IPS-18a (cell line): ENCODE data around the gene CSNK1G2.

ENCODE experiments used
- H3K27ac ChIP-seq: one replicate; pipeline ENCODE4 v1.5.1; 2013; ENCODE audit warnings: low read length
- H3K27me3 ChIP-seq: one replicate; pipeline ENCODE4 v1.6.1; 2013; ENCODE audit warnings: mild to moderate bottlenecking, low read length; ENCODE audit not compliant: control insufficient read depth, insufficient read depth
- H3K36me3 ChIP-seq: one replicate; pipeline ENCODE4 v1.6.1; 2013; ENCODE audit warnings: low read depth, low read length; ENCODE audit not compliant: control insufficient read depth
- H3K4me1 ChIP-seq: one replicate; pipeline ENCODE4 v1.6.1; 2013; ENCODE audit warnings: low read depth, low read length; ENCODE audit not compliant: control insufficient read depth
- H3K4me3 ChIP-seq: one replicate; pipeline ENCODE4 v1.5.1; 2013; ENCODE audit warnings: low read length
- H3K9ac ChIP-seq: one replicate; pipeline ENCODE4 v1.6.1; 2013; ENCODE audit warnings: mild to moderate bottlenecking, low read length, moderate library complexity
- H3K9me3 ChIP-seq: one replicate; pipeline ENCODE4 v1.6.1; 2013; ENCODE audit warnings: low read depth, low read length; ENCODE audit not compliant: control insufficient read depth

CSNK1G2 gene

DNA sequence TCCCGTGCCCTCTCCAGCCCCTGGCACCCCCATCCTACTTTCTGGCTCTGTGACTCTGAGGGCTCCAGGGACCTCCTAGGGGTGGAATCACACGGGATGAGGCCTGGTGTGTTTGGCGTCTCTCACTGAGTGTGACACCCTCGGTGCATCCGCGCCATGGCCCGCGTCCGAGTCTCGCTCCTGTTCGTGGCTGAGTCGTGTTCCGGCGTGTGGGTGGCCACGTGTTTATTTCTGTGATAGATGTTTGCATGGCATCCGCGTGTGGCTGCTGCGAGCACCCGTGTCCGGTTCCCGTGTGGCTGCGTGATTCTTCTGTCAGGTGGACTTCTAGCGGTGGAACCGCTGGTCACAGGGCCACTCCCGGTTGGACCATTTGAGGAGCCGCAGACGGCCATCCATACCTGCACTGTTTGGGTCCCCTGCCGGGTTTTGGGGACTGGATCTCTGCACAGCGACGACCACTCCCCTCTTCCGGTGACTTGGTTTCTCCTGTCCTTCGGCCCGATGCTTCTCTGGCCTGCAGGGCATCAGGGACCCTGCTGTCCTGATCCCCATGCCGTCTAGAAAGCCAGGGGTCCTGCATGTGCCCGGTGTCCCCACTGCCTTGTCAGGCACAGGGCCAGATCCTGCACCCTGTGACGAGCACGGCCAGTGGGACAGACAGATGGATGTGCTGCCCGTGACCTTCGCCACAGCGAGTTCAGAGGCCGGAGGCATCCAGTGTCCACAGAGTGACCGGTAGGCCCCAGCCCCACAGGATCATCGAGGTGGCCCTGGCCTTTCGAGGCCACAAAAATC is 8.5 kb downstream of the CSNK1G2 start:
- Histone ChIP-seq H3K27ac (no peak overlapping the region), H3K9ac (no peak overlapping the region), H3K36me3 (no peaks in the 10 kb centered on the region), H3K4me3 (no peak overlapping the region), H3K27me3 (no peaks in the 10 kb centered on the region), H3K9me3 (no peaks in the 10 kb centered on the region), H3K4me1 (no peaks in the 10 kb centered on the region)

DNA sequence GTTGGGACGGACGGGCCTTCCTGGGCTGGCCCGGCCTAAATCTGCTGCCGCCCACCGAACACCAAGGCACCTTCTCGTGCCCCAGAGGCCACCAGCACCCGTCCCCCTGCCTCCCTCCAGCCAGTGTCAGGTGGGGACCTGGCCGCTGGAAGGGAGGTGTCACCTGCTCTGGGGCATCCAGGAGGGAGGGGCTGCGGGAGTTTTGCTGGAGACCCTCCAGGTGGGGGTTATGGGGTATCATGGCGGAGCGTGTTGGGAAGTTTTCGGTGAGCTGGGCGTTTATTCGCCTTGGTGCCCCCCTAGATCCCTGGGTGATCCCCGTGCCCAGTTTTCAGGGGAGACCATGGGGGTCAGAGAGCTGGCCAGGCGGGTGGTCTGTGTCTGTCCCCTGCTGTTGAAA is 9.7 kb downstream of the CSNK1G2 start:
- H3K4me3 ChIP-seq: no peak overlapping the region
- H3K36me3 ChIP-seq: no peaks in the 10 kb centered on the region
- no peak overlapping the region for H3K9ac ChIP-seq
- no peak overlapping the region for H3K27ac ChIP-seq
- no peaks in the 10 kb centered on the region for H3K4me1 ChIP-seq
- H3K9me3 ChIP-seq: no peaks in the 10 kb centered on the region
- H3K27me3 ChIP-seq: no peaks in the 10 kb centered on the region

DNA sequence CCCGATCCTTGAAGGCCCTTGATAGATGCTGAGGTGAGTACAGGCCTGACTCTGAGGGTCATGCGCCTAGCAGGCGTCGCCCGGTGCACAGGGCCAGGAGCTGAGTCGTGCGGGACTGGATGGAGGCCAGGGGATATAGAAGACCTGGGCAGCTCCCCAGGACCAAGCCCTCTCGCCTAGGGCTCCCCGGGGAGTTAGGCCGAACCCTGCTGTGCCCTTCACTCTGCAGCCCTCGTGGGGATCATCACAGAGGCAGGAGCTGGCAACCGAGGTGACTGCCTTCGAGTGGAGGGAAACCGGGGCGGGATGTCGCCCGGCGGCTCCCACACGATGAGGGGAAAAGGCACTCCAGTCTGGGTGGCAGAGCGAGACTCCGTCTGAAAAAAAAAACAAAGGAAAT is 11.7 kb downstream of the CSNK1G2 start:
- Histone ChIP-seq H3K27ac (no peak overlapping the region), H3K9ac (no peak overlapping the region), H3K4me3 (no peak overlapping the region), H3K36me3 (no peaks in the 10 kb centered on the region), H3K4me1 (no peaks in the 10 kb centered on the region), H3K27me3 (no peaks in the 10 kb centered on the region), H3K9me3 (no peaks in the 10 kb centered on the region)

DNA sequence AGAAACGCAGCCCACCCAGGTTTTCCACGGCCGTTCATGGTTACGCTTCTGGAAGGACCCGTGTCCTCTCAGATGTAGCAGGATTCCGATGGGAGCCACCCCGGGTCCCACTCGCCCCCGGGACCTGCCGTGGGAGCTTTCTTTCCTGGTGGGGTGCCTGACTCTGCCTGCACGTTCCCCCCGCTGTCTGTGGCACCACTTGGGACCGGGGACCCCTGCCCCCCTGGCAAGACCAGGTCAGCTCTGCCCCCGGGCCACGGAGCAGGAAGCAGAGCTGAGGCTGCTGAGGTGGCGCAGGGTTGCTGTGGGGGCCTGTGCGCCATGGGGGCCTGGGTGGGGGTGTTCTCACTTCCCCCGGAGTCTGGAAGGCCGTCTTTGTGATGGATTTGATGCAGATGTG is 12.1 kb downstream of the CSNK1G2 start:
- H3K4me1 ChIP-seq: no peaks in the 10 kb centered on the region
- H3K27me3 ChIP-seq: no peaks in the 10 kb centered on the region
- no peak overlapping the region for H3K27ac ChIP-seq
- H3K9me3 ChIP-seq: no peaks in the 10 kb centered on the region
- H3K4me3 ChIP-seq: no peak overlapping the region
- H3K9ac ChIP-seq: no peak overlapping the region
- no peaks in the 10 kb centered on the region for H3K36me3 ChIP-seq

DNA sequence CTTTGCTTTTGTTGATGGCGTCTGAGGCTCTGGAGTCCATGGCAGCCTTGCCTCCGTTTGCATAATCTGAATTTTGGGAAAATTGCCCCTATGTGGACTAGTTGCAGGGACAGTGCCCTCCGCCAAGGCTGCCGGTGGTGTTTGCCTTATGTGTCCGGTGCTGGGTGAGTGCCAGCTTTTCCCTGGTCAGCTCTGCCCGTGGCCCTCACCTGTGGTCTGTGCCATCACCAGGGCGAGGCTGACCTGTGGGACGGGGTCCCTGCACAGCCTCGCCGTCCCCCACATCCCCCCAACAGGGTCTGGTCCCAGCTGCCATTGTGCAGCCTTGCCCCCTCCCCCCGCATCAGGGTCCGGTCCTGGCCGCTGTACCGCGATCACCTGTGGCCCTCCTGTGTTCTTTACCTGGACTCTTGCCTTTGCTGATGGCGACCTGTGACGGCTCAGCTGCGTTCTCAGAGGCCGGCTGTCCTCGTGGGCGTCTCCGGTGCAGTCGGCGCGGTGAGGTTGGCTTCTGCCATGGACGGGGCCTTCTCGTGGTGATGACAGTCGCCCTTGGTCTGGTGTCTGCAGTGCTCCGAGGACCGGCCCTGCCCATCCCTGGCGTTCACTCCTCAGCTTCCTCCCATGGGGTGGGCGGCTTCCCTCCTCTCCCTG is 12.6 kb downstream of the CSNK1G2 start:
- no peaks in the 10 kb centered on the region for H3K9me3 ChIP-seq
- no peak overlapping the region for H3K9ac ChIP-seq
- no peaks in the 10 kb centered on the region for H3K4me1 ChIP-seq
- H3K36me3 ChIP-seq: no peaks in the 10 kb centered on the region
- no peak overlapping the region for H3K27ac ChIP-seq
- no peak overlapping the region for H3K4me3 ChIP-seq
- no peaks in the 10 kb centered on the region for H3K27me3 ChIP-seq

DNA sequence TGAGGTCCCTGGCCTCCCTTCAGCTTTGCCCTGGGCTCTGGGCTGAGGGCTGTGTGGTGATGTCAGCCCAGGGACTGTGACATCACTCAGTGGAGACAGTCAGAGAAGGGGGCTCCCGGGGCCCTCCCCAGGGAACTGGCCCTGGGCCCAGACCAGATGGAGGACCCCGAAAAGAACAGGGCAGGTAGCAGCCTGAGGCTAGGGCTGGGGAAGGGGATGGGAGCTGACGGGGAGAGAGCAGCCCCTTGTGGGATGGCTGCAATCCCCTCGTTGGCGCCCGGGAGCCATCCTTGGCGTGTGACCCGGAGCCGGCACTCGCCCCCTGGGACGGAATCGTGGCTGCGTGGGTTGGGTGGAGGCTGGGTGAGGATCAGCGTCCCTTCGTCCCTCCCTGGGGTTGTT is 13.6 kb downstream of the CSNK1G2 start:
- Histone ChIP-seq H3K27ac (no peak overlapping the region), H3K4me3 (no peak overlapping the region), H3K27me3 (no peaks in the 10 kb centered on the region), H3K4me1 (no peaks in the 10 kb centered on the region), H3K9me3 (no peaks in the 10 kb centered on the region), H3K36me3 (no peaks in the 10 kb centered on the region), H3K9ac (no peak overlapping the region)

DNA sequence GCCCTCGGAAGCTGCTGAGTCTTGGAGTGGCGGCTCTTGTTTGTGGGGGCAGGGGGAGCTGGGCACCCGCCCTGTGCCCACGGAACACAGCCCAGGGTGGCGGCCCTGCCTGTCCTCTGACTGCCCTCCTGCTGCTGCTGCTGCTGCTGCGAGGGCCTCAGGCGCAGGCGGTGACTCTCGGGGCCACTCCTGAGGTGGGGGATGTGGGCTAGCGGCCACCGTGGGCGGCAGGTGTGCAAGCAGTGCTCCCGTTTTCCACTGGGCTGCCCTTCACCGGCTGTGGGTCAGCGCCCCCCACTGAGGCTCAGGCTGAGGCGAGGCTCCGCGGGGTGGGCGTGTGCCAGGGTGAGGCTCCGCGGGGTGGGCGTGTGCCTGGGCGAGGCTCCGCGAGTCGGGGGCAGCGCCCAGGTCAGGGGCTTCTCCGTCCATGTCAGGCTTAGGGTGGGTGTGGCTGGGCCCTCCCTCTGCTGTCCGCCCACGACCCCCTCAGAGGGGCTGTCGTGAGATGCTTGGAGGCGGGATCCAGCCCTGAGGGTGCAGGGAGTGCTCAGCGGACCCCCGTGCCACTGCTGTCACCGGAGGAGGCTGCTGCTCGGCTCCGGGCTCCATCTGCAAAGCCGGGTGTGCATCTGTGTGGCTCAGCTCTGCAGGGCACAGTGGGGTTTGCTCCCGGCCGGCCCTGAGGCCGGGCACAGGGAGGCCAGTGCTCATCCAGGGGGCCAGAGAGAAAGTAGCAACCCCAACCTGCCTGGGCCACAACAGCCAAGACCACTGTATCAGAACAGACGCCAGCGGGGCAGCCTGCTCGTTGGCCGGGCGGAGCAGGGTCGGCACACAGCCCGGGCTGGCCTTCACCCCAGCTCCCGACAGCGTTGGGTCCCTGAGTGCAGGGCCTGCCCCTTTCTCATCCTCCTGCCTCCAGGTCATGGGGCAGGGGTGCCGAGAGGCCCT is 14.5 kb downstream of the CSNK1G2 start:
- Histone ChIP-seq H3K27ac (no peak overlapping the region), H3K4me3 (no peak overlapping the region)

DNA sequence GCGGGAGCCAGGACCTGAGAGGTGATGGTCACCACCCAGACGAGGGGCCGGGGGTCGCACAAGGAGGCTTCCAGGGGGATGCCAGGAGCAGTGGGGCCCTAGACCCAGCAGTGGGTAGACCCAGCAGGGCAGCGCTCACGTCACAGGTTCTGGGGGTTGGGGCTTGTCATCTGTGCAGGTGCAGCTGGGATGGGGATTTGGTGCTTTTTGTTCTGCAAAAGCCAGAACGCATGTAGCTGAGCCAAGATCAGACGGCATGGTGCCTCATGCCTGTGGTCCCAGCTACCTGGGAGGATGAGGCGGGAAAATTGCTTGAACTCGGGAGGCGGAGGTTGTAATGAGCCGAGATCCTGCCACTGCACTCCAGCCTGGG is 15.1 kb downstream of the CSNK1G2 start:
- H3K36me3 ChIP-seq: no peaks in the 10 kb centered on the region
- no peaks in the 10 kb centered on the region for H3K4me1 ChIP-seq
- H3K9ac ChIP-seq: no peak overlapping the region
- H3K9me3 ChIP-seq: no peaks in the 10 kb centered on the region
- no peak overlapping the region for H3K27ac ChIP-seq
- H3K27me3 ChIP-seq: no peaks in the 10 kb centered on the region
- no peak overlapping the region for H3K4me3 ChIP-seq

More for the DNA sequence above, 14.5 kb downstream of the CSNK1G2 start:
- no peaks in the 10 kb centered on the region for H3K27me3 ChIP-seq
- no peaks in the 10 kb centered on the region for H3K9me3 ChIP-seq
- no peaks in the 10 kb centered on the region for H3K36me3 ChIP-seq
- H3K9ac ChIP-seq: no peak overlapping the region
- no peaks in the 10 kb centered on the region for H3K4me1 ChIP-seq

DNA sequence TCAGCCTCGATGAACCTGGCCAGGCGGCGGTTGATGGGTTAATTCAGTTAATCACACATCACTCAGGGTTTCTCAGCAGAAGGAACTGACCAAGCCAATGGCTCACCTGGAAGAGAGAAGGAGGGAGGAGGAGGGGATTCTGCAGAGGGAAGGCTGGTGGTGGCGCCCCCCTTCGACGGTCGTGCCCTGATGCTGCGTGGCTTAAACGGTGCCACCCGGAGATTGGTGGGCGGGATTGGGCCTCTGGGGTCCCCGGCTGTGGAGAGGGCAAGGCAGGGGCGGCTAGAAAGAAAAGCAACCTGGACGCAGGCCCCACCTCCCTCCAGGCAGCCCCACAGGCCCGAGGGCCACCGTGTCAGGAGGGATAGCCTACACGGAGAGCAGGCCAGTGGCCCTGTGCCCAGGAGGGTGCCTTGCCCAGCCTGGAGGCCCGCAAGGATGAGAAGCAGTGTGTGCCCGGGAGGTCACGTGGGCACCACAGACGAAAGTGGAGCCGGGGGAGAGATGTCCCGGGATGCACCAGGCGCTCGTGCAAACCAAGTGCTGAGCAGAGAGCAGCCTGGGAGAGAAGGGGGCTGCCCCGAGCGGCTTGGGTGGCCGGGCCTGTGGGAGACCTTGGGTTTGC is 16.0 kb downstream of the CSNK1G2 start:
- no peaks in the 10 kb centered on the region for H3K9me3 ChIP-seq

DNA sequence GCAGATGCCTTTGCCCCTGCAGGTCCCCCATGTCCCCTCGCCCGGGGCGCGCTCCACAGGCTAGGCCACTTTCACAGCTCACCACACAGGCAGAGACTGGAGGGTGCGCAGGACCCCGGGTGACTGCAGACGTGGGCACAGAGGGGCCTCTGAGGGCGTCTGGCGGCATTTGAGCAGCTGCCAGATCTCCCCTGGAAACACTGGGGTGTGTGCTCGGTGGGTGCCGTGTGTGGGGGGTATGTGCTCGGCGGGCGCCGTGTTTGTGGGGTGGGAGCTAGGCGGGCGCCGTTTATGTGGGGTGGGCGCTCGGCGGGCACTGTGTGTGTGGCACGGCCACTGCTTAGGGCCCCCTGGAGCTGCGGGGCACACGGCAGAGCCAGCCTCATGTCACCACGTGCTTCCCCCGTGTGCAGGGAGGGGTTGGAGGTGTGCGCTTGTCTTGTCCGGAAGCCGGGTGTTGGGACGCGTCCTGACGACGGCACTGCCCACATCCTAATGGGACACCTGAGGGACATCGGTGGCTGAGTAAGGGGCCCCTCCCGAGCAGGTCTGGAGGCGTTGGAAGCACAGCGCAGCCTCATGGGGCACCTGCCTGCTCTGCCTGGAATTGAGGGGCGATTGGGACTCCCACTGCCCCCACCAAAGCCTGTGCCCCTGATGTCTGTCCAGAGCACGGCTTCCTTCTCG is 16.7 kb downstream of the CSNK1G2 start:
- no peaks in the 10 kb centered on the region for H3K4me1 ChIP-seq

More for the DNA sequence above, 16.0 kb downstream of the CSNK1G2 start:
- Histone ChIP-seq H3K36me3 (no peaks in the 10 kb centered on the region), H3K27me3 (no peaks in the 10 kb centered on the region), H3K4me1 (no peaks in the 10 kb centered on the region), H3K27ac (no peak overlapping the region), H3K4me3 (no peak overlapping the region), H3K9ac (no peak overlapping the region)

More for the DNA sequence above, 16.7 kb downstream of the CSNK1G2 start:
- Histone ChIP-seq H3K9ac (no peak overlapping the region), H3K36me3 (no peaks in the 10 kb centered on the region), H3K9me3 (no peaks in the 10 kb centered on the region), H3K27me3 (no peaks in the 10 kb centered on the region), H3K4me3 (no peak overlapping the region), H3K27ac (no peak overlapping the region)
